HepG2 (cell line): ENCODE results near the gene ENO3. TPM values are rescaled to one million over a fixed set of nuclear protein-coding genes. Genes with fewer than 3 reads are reported as not detected.

Experiments used
- ATAD3A ChIP-seq: sonication (generic); formaldehyde crosslinking; IDR thresholded peaks from 2 replicates; pipeline ENCODE4 v1.4.0; 2020; ENCODE audit warnings: missing genetic modification reagents
- GTF3A ChIP-seq: sonication (generic); formaldehyde crosslinking; conservative IDR thresholded peaks from 2 replicates; pipeline ENCODE4 v1.4.0; 2020; ENCODE audit warnings: mild to moderate bottlenecking, missing genetic modification reagents
- HNRNPK ChIP-seq: fragments of 200-400 bp; formaldehyde crosslinking; IDR thresholded peaks from 2 replicates; pipeline ENCODE4 v1.6.1; 2018; ENCODE audit warnings: low read length, low read depth, moderate library complexity, mild to moderate bottlenecking; ENCODE audit not compliant: poor library complexity, severe bottlenecking
- KMT2A ChIP-seq: sonication (generic); formaldehyde crosslinking; IDR thresholded peaks from 2 replicates; pipeline ENCODE4 v1.4.0; 2020; ENCODE audit warnings: missing genetic modification reagents
- MAF1 ChIP-seq: sonication (generic); formaldehyde crosslinking; IDR thresholded peaks from 2 replicates; pipeline ENCODE4 v1.5.0; 2020; ENCODE audit warnings: missing genetic modification reagents, borderline replicate concordance
- MYC ChIP-seq: sonication (generic); formaldehyde crosslinking; IDR thresholded peaks from 2 replicates; pipeline ENCODE4 v1.9.0; 2021; ENCODE audit warnings: missing genetic modification reagents, borderline replicate concordance
- NFKBIZ ChIP-seq: IDR thresholded peaks from 2 replicates; pipeline ENCODE4 v1.6.1; 2018; ENCODE audit warnings: missing genetic modification reagents, missing compliant biosample characterization
- NFRKB ChIP-seq: fragments of 450-650 bp; IDR thresholded peaks from 2 replicates; pipeline ENCODE4 v1.6.1; 2017
- ONECUT2 ChIP-seq: sonication (generic); formaldehyde crosslinking; IDR thresholded peaks from 2 replicates; pipeline ENCODE4 v1.4.0; 2020; ENCODE audit warnings: missing genetic modification reagents
- RAD21 ChIP-seq: fragments of 450-650 bp; formaldehyde crosslinking; IDR thresholded peaks from 2 replicates; pipeline ENCODE4 v1.5.0; 2020; ENCODE audit warnings: mild to moderate bottlenecking
- TFDP1 ChIP-seq: IDR thresholded peaks from 2 replicates; pipeline ENCODE4 v1.6.1; 2016; ENCODE audit warnings: missing compliant biosample characterization, missing genetic modification reagents, borderline replicate concordance
- ZBTB14 ChIP-seq: sonication (generic); formaldehyde crosslinking; IDR thresholded peaks from 2 replicates; pipeline ENCODE4 v1.4.0; 2020; ENCODE audit warnings: missing genetic modification reagents
- ZBTB37 ChIP-seq: sonication (generic); formaldehyde crosslinking; IDR thresholded peaks from 2 replicates; pipeline ENCODE4 v1.4.0; 2020; ENCODE audit warnings: mild to moderate bottlenecking, missing genetic modification reagents
- ZFP1 ChIP-seq: IDR thresholded peaks from 2 replicates; pipeline ENCODE4 v1.6.1; 2016
- ZNF12 ChIP-seq: sonication (generic); formaldehyde crosslinking; IDR thresholded peaks from 2 replicates; pipeline ENCODE4 v1.5.0; 2020; ENCODE audit warnings: missing genetic modification reagents
- ZNF143 ChIP-seq: sonication (generic); formaldehyde crosslinking; IDR thresholded peaks from 2 replicates; pipeline ENCODE4 v1.4.0; 2020; ENCODE audit warnings: missing genetic modification reagents
- ZNF264 ChIP-seq: sonication (generic); formaldehyde crosslinking; IDR thresholded peaks from 2 replicates; pipeline ENCODE4 v1.4.0; 2020; ENCODE audit warnings: missing genetic modification reagents
- ZNF33B ChIP-seq: sonication (generic); formaldehyde crosslinking; IDR thresholded peaks from 2 replicates; pipeline ENCODE4 v1.5.1; 2020; ENCODE audit warnings: mild to moderate bottlenecking, missing genetic modification reagents
- ZNF354B ChIP-seq: sonication (generic); formaldehyde crosslinking; IDR thresholded peaks from 2 replicates; pipeline ENCODE4 v1.8.0; 2022; ENCODE audit warnings: mild to moderate bottlenecking, missing genetic modification reagents
- ZNF382 ChIP-seq: sonication (generic); formaldehyde crosslinking; IDR thresholded peaks from 2 replicates; pipeline ENCODE4 v1.5.0; 2020; ENCODE audit warnings: missing genetic modification reagents, mild to moderate bottlenecking, borderline replicate concordance
- ZNF670 ChIP-seq: sonication (generic); formaldehyde crosslinking; IDR thresholded peaks from 2 replicates; pipeline ENCODE4 v1.8.0; 2022; ENCODE audit warnings: mild to moderate bottlenecking, missing genetic modification reagents, borderline replicate concordance
- ZNF746 ChIP-seq: sonication (generic); formaldehyde crosslinking; IDR thresholded peaks from 2 replicates; pipeline ENCODE4 v1.8.0; 2022; ENCODE audit warnings: mild to moderate bottlenecking, missing genetic modification reagents
- ZSCAN12 ChIP-seq: sonication (generic); formaldehyde crosslinking; IDR thresholded peaks from 2 replicates; pipeline ENCODE4 v1.9.0; 2021; ENCODE audit warnings: mild to moderate bottlenecking, missing genetic modification reagents
- ZSCAN20 ChIP-seq: sonication (generic); formaldehyde crosslinking; IDR thresholded peaks from 2 replicates; pipeline ENCODE4 v1.4.0; 2020; ENCODE audit warnings: missing genetic modification reagents, mild to moderate bottlenecking, borderline replicate concordance
- polyA plus RNA-seq, 8 experiments: library from polyadenylated mRNA; depleted of rRNA in 3 of 8; stranded (reverse) in 7 of 8; unstranded in 1 of 8; fragments of >200 nt; fragmentation: Illumina TruSeq in 4 of 8; extraction: Trizol in 4 of 8; gene quantifications; 2 replicates each; pipeline versions ENCODE4 v1.2.1 to v1.2.3, GENCODE V29; 2011 to 2016; ENCODE audit warnings: low read depth in 4 of 8, missing spikeins in 1 of 8, mixed read lengths in 1 of 8; ENCODE audit not compliant: insufficient read depth in 1 of 8
- total RNA-seq, 5 experiments: library from RNA; depleted of rRNA; stranded (reverse); fragments of >200 nt; fragmentation: Illumina TruSeq; extraction: Trizol; gene quantifications; 2 replicates each; pipeline ENCODE4 v1.2.3, GENCODE V29; 2016; ENCODE audit warnings: low read depth in 1 of 5
- TF ChIP-seq, protein P1 (sequence below): IDR thresholded peaks from 2 replicates; pipeline ENCODE4 v1.6.1; 2016; ENCODE audit warnings: mild to moderate bottlenecking, missing biosample characterization, missing genetic modification reagents
- TF ChIP-seq, protein P2 (sequence below): sonication (generic); formaldehyde crosslinking; IDR thresholded peaks from 2 replicates; pipeline ENCODE4 v1.8.1; 2022; ENCODE audit warnings: mild to moderate bottlenecking, missing genetic modification reagents
- TF ChIP-seq, protein P3 (sequence below): IDR thresholded peaks from 2 replicates; pipeline ENCODE4 v1.6.1; 2016; ENCODE audit warnings: low read depth

The ENO3 gene
- total and polyA plus RNA-seq, 2 of the 13 experiments (the other 11 are each of a cell fraction or from before 2014, with no cell fraction given) = 59.8 to 69.8 TPM

GRCh38 chr17:4939546-4939795, 11.4 kb upstream of the ENO3 start (continued):
- TF ChIP-seq ZBTB14 (CRISPR knock-in tag) (no peak), ZFP1 (CRISPR knock-in tag) (no peak), ZNF264 (CRISPR knock-in tag) (0 out of 2 replicates have a peak, but pooled peaks have one; percentile 17), ZSCAN20 (CRISPR knock-in tag) (peak; percentile 45; the same call in 1 of the 2 replicates), ZNF12 (CRISPR knock-in tag) (no peak), ZNF746 (CRISPR knock-in tag) (0 out of 2 replicates have a peak, but pooled peaks have one; percentile 0), ZSCAN12 (CRISPR knock-in tag) (0 out of 2 replicates have a peak, but pooled peaks have one; percentile 36), GTF3A (no peak), TFDP1 (no peak), NFRKB (no peak), ZBTB37 (CRISPR knock-in tag) (0 out of 2 replicates have a peak, but pooled peaks have one; percentile 17), ZNF354B (CRISPR knock-in tag) (no peak), MYC (CRISPR knock-in tag) (no peak), ATAD3A (CRISPR knock-in tag) (no peak), ZNF33B (CRISPR knock-in tag) (no peak), ZNF670 (CRISPR knock-in tag) (0 out of 2 replicates have a peak, but pooled peaks have one; percentile 43), HNRNPK (no peak), NFKBIZ (CRISPR knock-in tag) (no peak; the same call in 1 of the 2 replicates), MAF1 (CRISPR knock-in tag) (no peak), KMT2A (CRISPR knock-in tag) (no peak), ZNF382 (CRISPR knock-in tag) (no peak), RAD21 (CRISPR knock-in tag) (no peak), ZNF143 (CRISPR knock-in tag) (no peak), ONECUT2 (0 out of 2 replicates have a peak, but pooled peaks have one; percentile 26)
- TF ChIP-seq, protein P1, sequence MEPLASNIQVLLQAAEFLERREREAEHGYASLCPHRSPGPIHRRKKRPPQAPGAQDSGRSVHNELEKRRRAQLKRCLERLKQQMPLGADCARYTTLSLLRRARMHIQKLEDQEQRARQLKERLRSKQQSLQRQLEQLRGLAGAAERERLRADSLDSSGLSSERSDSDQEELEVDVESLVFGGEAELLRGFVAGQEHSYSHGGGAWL = no peak
- TF ChIP-seq, protein P2, sequence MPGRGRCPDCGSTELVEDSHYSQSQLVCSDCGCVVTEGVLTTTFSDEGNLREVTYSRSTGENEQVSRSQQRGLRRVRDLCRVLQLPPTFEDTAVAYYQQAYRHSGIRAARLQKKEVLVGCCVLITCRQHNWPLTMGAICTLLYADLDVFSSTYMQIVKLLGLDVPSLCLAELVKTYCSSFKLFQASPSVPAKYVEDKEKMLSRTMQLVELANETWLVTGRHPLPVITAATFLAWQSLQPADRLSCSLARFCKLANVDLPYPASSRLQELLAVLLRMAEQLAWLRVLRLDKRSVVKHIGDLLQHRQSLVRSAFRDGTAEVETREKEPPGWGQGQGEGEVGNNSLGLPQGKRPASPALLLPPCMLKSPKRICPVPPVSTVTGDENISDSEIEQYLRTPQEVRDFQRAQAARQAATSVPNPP (CRISPR knock-in tag) = no peak
- TF ChIP-seq, protein P3, sequence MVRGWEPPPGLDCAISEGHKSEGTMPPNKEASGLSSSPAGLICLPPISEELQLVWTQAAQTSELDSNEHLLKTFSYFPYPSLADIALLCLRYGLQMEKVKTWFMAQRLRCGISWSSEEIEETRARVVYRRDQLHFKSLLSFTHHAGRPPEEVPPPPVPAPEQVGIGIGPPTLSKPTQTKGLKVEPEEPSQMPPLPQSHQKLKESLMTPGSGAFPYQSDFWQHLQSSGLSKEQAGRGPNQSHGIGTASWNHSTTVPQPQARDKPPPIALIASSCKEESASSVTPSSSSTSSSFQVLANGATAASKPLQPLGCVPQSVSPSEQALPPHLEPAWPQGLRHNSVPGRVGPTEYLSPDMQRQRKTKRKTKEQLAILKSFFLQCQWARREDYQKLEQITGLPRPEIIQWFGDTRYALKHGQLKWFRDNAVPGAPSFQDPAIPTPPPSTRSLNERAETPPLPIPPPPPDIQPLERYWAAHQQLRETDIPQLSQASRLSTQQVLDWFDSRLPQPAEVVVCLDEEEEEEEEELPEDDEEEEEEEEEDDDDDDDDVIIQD (CRISPR knock-in tag) = peak; percentile 15; the same call in 1 of the 2 replicates
